Measurements from ENCODE around the gene ZNF488. TPM values are rescaled to one million over a fixed set of nuclear protein-coding genes. Genes with fewer than 3 reads are reported as not detected.

Gene ZNF488
- total and polyA plus RNA-seq, 2 donors (not counting 1 experiment from before 2014, with no cell fraction given): 0.07 TPM; not detected in 1

GRCh38 chr10:47348661-47349470, 35.2 kb downstream of the ZNF488 start:
- H3K27me3 ChIP-seq (ENCODE audit: control insufficient read depth, insufficient read depth, low read length): no peaks in the 10 kb centered on the region

GRCh38 chr10:47348138-47348651, 35.9 kb downstream of the ZNF488 start, which contains the start of gene RBP3:
Gene RBP3, plus strand, starts transcription at chr10:47348363. Its CDS starts 122 bp downstream, at chr10:47348485.
- Histone ChIP-seq H3K4me3 (replicated peaks in 1 of 4; ENCODE audit: control extremely low read depth in 1 of 4, insufficient read depth in 1 of 4, low read depth in 3 of 4, low read length in 4 of 4) (no peak within 1 kb of the TSS), H3K4me1 (ENCODE audit: control insufficient read depth, extremely low read depth, insufficient read depth, low read length) (no peaks in the 10 kb centered on the region), H2AFZ (ENCODE audit: low read length) (no peak within 1 kb of the TSS), H3K36me3 (ENCODE audit: control insufficient read depth, insufficient read depth, low read length) (no peaks in the 10 kb centered on the region), H3K27me3 (ENCODE audit: control insufficient read depth, insufficient read depth, low read length) (no peaks in the 10 kb centered on the region), H4K20me1 (ENCODE audit: control insufficient read depth, extremely low read depth, insufficient read depth, low read length) (no peaks in the 10 kb centered on the region), H3K9me3 (ENCODE audit: control insufficient read depth, insufficient read depth, low read depth, low read length) (no peaks in the 10 kb centered on the region), H3K27ac (ENCODE audit: insufficient read depth, low read length) (no peak within 1 kb of the TSS), H3K9ac (ENCODE audit: insufficient read depth, low read length) (no peak within 1 kb of the TSS), H3K4me2 (ENCODE audit: extremely low read depth, insufficient read depth, low read length) (no peak within 1 kb of the TSS), H3K79me2 (ENCODE audit: control insufficient read depth, insufficient read depth, low read length) (no peaks in the 10 kb centered on the region)
- no peak for DNase-seq (ENCODE audit: low read depth in 2 of 2)
- TF ChIP-seq CTCF (conservative IDR thresholded peaks at IDR 0.05 in 1 of 2, IDR thresholded peaks at IDR 0.05 in 1 of 2; ENCODE audit: low read depth in 1 of 2, low read length in 2 of 2): no peak
- TF ChIP-seq EZH2 (IDR thresholded peaks at IDR 0.05; ENCODE audit: low read length, missing control alignments): no peak

More at GRCh38 chr10:47348661-47349470, 35.2 kb downstream of the ZNF488 start:
- Histone ChIP-seq H4K20me1 (ENCODE audit: control insufficient read depth, extremely low read depth, insufficient read depth, low read length) (no peaks in the 10 kb centered on the region), H3K36me3 (ENCODE audit: control insufficient read depth, insufficient read depth, low read length) (no peaks in the 10 kb centered on the region), H3K4me1 (ENCODE audit: control insufficient read depth, extremely low read depth, insufficient read depth, low read length) (no peaks in the 10 kb centered on the region), H3K4me2 (ENCODE audit: extremely low read depth, insufficient read depth, low read length) (no peak overlapping the region), H3K27ac (ENCODE audit: insufficient read depth, low read length) (no peak overlapping the region), H3K79me2 (ENCODE audit: control insufficient read depth, insufficient read depth, low read length) (no peaks in the 10 kb centered on the region), H3K9ac (ENCODE audit: insufficient read depth, low read length) (no peak overlapping the region), H2AFZ (ENCODE audit: low read length) (no peak overlapping the region), H3K4me3 (replicated peaks in 1 of 4; ENCODE audit: control extremely low read depth in 1 of 4, insufficient read depth in 1 of 4, low read depth in 3 of 4, low read length in 4 of 4) (no peak overlapping the region), H3K9me3 (ENCODE audit: control insufficient read depth, insufficient read depth, low read depth, low read length) (no peaks in the 10 kb centered on the region)
- no peak for TF ChIP-seq EZH2 (IDR thresholded peaks at IDR 0.05; ENCODE audit: low read length, missing control alignments)
- TF ChIP-seq CTCF (conservative IDR thresholded peaks at IDR 0.05 in 1 of 2, IDR thresholded peaks at IDR 0.05 in 1 of 2; ENCODE audit: low read depth in 1 of 2, low read length in 2 of 2): no peak
- DNase-seq (ENCODE audit: low read depth in 2 of 2): no peak

- H3K4me2 ChIP-seq (ENCODE audit: extremely low read depth, insufficient read depth, low read length): no peak overlapping the region
- no peaks in the 10 kb centered on the region for H3K36me3 ChIP-seq (ENCODE audit: control insufficient read depth, insufficient read depth, low read length)
- no peak overlapping the region for H2AFZ ChIP-seq (ENCODE audit: low read length)
- H3K4me3 ChIP-seq (replicated peaks in 1 of 4; ENCODE audit: control extremely low read depth in 1 of 4, insufficient read depth in 1 of 4, low read depth in 3 of 4, low read length in 4 of 4): no peak overlapping the region
- H3K9ac ChIP-seq (ENCODE audit: insufficient read depth, low read length): no peak overlapping the region
- H3K9me3 ChIP-seq (ENCODE audit: control insufficient read depth, insufficient read depth, low read depth, low read length): no peaks in the 10 kb centered on the region
- no peaks in the 10 kb centered on the region for H3K27me3 ChIP-seq (ENCODE audit: control insufficient read depth, insufficient read depth, low read length)
- TF ChIP-seq CTCF (conservative IDR thresholded peaks at IDR 0.05 in 1 of 2, IDR thresholded peaks at IDR 0.05 in 1 of 2; ENCODE audit: low read depth in 1 of 2, low read length in 2 of 2) (no peak), EZH2 (IDR thresholded peaks at IDR 0.05; ENCODE audit: low read length, missing control alignments) (no peak)
- no peaks in the 10 kb centered on the region for H3K79me2 ChIP-seq (ENCODE audit: control insufficient read depth, insufficient read depth, low read length)
- no peak overlapping the region for H3K27ac ChIP-seq (ENCODE audit: insufficient read depth, low read length)
- DNase-seq (ENCODE audit: low read depth in 2 of 2): no peak
- H3K4me1 ChIP-seq (ENCODE audit: control insufficient read depth, extremely low read depth, insufficient read depth, low read length): no peaks in the 10 kb centered on the region
- no peaks in the 10 kb centered on the region for H4K20me1 ChIP-seq (ENCODE audit: control insufficient read depth, extremely low read depth, insufficient read depth, low read length)
Measured at GRCh38 chr10:47347303-47347675, 36.8 kb downstream of the ZNF488 start.
